ENCODE results near the gene HNF1A.

Gene HNF1A

DNA sequence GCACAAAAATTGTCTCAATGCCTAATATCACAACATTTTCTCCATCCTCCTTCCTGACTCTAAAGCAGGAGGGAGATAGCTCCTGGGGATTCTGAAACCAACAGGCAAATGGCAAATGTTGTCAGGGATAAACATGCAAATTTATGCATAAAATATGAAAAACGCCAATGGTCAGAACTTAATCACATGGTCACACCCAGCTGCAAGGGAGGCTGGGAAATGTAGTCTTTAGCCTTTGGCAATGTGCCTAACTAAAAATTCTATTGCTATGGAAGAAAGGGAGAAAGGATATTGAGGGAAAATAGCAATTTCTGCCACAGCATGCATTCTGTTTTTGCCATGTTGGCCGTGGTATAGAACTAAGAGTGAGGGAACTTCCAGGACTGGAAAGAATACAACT is 72.4 kb downstream of the HNF1A start:
- no peak for DNase-seq (ENCODE audit: low read depth)

Data from CMK (cell line).